Liver (tissue), 3 donors: ENCODE results near the gene SLC6A11.

Experiments used
- GABPA ChIP-seq, 2 donors: IDR thresholded peaks in 1 of 2; conservative IDR thresholded peaks in 1 of 2; 2 replicates each; pipeline ENCODE4 v1.6.1; 2016; ENCODE audit warnings: antibody characterized with exemption in 2 of 2, mild to moderate bottlenecking in 1 of 2, moderate library complexity in 1 of 2
- TF ChIP-seq, protein P1 (sequence below): fragments of 150-350 bp; IDR thresholded peaks from 2 replicates; pipeline ENCODE4 v1.5.1; 2017; ENCODE audit warnings: improper control_type of control experiment, low read depth, low read length; ENCODE audit not compliant: missing input control
- donor health status: healthy.
- donor health status: healthy.

DNA sequence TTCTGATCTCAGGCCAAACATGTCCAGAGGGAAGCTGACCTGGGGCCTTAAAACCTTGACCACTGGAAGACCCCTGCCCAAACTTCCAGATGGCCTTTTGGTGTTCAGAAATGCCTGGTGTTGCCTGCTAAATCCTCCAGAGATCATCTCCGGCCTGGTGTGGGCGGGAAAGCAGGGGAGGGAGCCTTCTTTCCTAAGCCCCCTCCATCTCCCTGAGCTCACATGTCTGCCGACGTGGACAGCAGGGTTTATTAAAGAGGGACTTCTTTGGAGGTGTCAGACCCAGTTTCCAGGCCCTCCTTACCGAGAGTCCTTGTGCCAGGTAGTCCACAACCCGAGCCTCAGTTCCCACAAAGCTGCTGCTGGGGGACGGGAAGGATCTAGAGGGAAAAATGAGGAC, 120.7 kb downstream of the SLC6A11 start:
- no peak for TF ChIP-seq GABPA (IDR thresholded peaks at IDR 0.05 in 1 of 2, conservative IDR thresholded peaks at IDR 0.05 in 1 of 2)
- TF ChIP-seq, protein P1, sequence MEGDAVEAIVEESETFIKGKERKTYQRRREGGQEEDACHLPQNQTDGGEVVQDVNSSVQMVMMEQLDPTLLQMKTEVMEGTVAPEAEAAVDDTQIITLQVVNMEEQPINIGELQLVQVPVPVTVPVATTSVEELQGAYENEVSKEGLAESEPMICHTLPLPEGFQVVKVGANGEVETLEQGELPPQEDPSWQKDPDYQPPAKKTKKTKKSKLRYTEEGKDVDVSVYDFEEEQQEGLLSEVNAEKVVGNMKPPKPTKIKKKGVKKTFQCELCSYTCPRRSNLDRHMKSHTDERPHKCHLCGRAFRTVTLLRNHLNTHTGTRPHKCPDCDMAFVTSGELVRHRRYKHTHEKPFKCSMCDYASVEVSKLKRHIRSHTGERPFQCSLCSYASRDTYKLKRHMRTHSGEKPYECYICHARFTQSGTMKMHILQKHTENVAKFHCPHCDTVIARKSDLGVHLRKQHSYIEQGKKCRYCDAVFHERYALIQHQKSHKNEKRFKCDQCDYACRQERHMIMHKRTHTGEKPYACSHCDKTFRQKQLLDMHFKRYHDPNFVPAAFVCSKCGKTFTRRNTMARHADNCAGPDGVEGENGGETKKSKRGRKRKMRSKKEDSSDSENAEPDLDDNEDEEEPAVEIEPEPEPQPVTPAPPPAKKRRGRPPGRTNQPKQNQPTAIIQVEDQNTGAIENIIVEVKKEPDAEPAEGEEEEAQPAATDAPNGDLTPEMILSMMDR, result no peak
